Activated naive CD8-positive, alpha-beta T cell treated with anti-CD3 and anti-CD28 coated beads, Interleukin-2, amount 50 U/mL, for 24 hours (primary cell): ENCODE results near the gene RAG2.

Experiments
- ATAC-seq: fragments of 150-1000 bp; cut with Tn5 transposase; one replicate; pipeline ENCODE4 v1.10.0; 2021
- DNase-seq: peaks from one replicate; pipeline ENCODE4 v3.0.0; 2021
- H3K27ac Mint-ChIP-seq: one replicate; pipeline ENCODE4 v1.8.0; 2021; ENCODE audit warnings: mild to moderate bottlenecking, mixed read lengths
- H3K27me3 Mint-ChIP-seq: one replicate; pipeline ENCODE4 v1.8.0; 2021; ENCODE audit warnings: mixed read lengths
- H3K36me3 Mint-ChIP-seq: one replicate; pipeline ENCODE4 v1.8.0; 2021; ENCODE audit warnings: low read depth, mixed read lengths
- H3K4me1 Mint-ChIP-seq: one replicate; pipeline ENCODE4 v1.8.0; 2021; ENCODE audit warnings: mixed read lengths
- H3K4me3 Mint-ChIP-seq: one replicate; pipeline ENCODE4 v1.8.0; 2021; ENCODE audit warnings: mild to moderate bottlenecking, moderate library complexity, mixed read lengths
- H3K9me3 Mint-ChIP-seq: one replicate; pipeline ENCODE4 v1.8.0; 2021; ENCODE audit warnings: mixed read lengths

RAG2 gene

DNA sequence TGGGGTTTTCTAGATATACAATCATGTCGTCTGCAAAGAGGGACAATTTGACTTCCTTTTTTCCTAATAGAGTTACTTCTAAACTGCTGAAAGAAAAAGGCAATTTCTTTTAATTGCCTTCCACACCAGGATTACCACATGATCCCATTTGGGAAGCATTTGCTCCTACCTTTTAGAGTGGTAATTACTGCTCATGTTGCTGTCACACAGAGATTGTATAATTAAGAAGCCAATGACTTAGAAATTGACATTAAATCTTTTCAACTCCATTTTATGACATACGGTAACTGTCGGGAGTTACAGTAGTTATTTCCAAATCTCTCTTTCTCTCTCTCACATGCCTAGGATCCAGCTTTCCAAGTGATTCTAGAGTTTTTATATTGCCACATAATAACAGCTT, 17.8 kb upstream of the RAG2 start:
- Mint-ChIP-seq H3K4me3 (no peak overlapping the region), H3K36me3 (no peaks in the 10 kb centered on the region), H3K4me1 (peaks cover 10% of the 10 kb centered on the region), H3K27me3 (peaks cover 15% of the 10 kb centered on the region), H3K27ac (no peak overlapping the region), H3K9me3 (no peaks in the 10 kb centered on the region)
- no peak for DNase-seq
- no peak for ATAC-seq

GRCh38 chr11:36609383-36609782, 11.3 kb upstream of the RAG2 start:
- no peak for DNase-seq
- no peak overlapping the region for H3K27ac Mint-ChIP-seq
- no peaks in the 10 kb centered on the region for H3K4me1 Mint-ChIP-seq
- no peak overlapping the region for H3K4me3 Mint-ChIP-seq
- ATAC-seq, result no peak
- H3K27me3 Mint-ChIP-seq, result peaks cover 9% of the 10 kb centered on the region
- H3K36me3 Mint-ChIP-seq, result no peaks in the 10 kb centered on the region
- H3K9me3 Mint-ChIP-seq, result no peaks in the 10 kb centered on the region

- ATAC-seq (no peak), DNase-seq (no peak)
- no peaks in the 10 kb centered on the region for H3K4me1 Mint-ChIP-seq
- H3K27me3 Mint-ChIP-seq, result peaks cover 11% of the 10 kb centered on the region
- H3K27ac Mint-ChIP-seq, result no peak overlapping the region
- H3K9me3 Mint-ChIP-seq, result no peaks in the 10 kb centered on the region
- H3K4me3 Mint-ChIP-seq, result no peak overlapping the region
- H3K36me3 Mint-ChIP-seq, result no peaks in the 10 kb centered on the region
Observed at GRCh38 chr11:36608491-36609199, 10.6 kb upstream of the RAG2 start.

GRCh38 chr11:36605221-36606216, 7.5 kb upstream of the RAG2 start:
- no peak overlapping the region for H3K27ac Mint-ChIP-seq
- DNase-seq (no peak), ATAC-seq (no peak)
- H3K4me1 Mint-ChIP-seq, result no peaks in the 10 kb centered on the region
- H3K36me3 Mint-ChIP-seq, result no peaks in the 10 kb centered on the region
- H3K9me3 Mint-ChIP-seq, result no peaks in the 10 kb centered on the region
- H3K4me3 Mint-ChIP-seq, result no peak overlapping the region
- peaks cover 9% of the 10 kb centered on the region for H3K27me3 Mint-ChIP-seq

- ATAC-seq, result no peak
Observed at GRCh38 chr11:36602135-36602534, 4.1 kb upstream of the RAG2 start.

GRCh38 chr11:36601155-36601554, 3.1 kb upstream of the RAG2 start:
- DNase-seq (no peak), ATAC-seq (no peak)
- Mint-ChIP-seq H3K4me3 (no peak overlapping the region), H3K4me1 (no peaks in the 10 kb centered on the region), H3K27ac (no peak overlapping the region), H3K27me3 (peaks cover 16% of the 10 kb centered on the region), H3K36me3 (no peaks in the 10 kb centered on the region), H3K9me3 (no peaks in the 10 kb centered on the region)

More at GRCh38 chr11:36602135-36602534, 4.1 kb upstream of the RAG2 start:
- Mint-ChIP-seq H3K9me3 (no peaks in the 10 kb centered on the region), H3K27ac (no peak overlapping the region), H3K4me1 (no peaks in the 10 kb centered on the region), H3K36me3 (no peaks in the 10 kb centered on the region), H3K27me3 (peaks cover 15% of the 10 kb centered on the region), H3K4me3 (no peak overlapping the region)
- DNase-seq, result no peak

DNA sequence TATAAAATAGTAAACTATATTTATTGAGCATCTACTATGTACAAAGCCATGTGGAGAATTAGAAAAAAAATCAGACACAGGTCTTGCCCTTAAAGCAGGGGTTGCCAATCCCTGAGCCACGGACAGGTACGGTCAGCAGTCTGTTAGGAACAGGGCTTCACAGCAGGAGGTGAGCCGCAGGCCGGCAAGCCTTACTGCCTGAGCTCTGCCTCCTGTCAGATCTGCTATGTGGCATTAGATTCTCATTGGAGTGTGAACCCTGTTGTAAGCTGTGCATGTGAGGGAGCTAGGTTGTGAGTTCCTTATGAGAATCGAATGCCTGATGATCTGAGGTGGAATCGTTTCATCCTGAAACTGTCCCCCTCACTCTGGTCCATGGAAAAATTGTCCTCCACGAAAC, 2.1 kb upstream of the RAG2 start:
- H3K4me1 Mint-ChIP-seq, result no peaks in the 10 kb centered on the region
- peaks cover 24% of the 10 kb centered on the region for H3K27me3 Mint-ChIP-seq
- H3K36me3 Mint-ChIP-seq, result no peaks in the 10 kb centered on the region

GRCh38 chr11:36596880-36597279, 1.2 kb downstream of the RAG2 start:
- no peak overlapping the region for H3K27ac Mint-ChIP-seq
- ATAC-seq (no peak), DNase-seq (no peak)
- H3K4me1 Mint-ChIP-seq, result peaks cover 6% of the 10 kb centered on the region
- no peaks in the 10 kb centered on the region for H3K36me3 Mint-ChIP-seq
- H3K27me3 Mint-ChIP-seq, result peaks cover 46% of the 10 kb centered on the region
- H3K4me3 Mint-ChIP-seq, result no peak overlapping the region
- H3K9me3 Mint-ChIP-seq, result no peaks in the 10 kb centered on the region

More for the DNA sequence above, 2.1 kb upstream of the RAG2 start:
- no peaks in the 10 kb centered on the region for H3K9me3 Mint-ChIP-seq
- ATAC-seq (no peak), DNase-seq (no peak)
- no peak overlapping the region for H3K4me3 Mint-ChIP-seq
- H3K27ac Mint-ChIP-seq, result no peak overlapping the region

DNA sequence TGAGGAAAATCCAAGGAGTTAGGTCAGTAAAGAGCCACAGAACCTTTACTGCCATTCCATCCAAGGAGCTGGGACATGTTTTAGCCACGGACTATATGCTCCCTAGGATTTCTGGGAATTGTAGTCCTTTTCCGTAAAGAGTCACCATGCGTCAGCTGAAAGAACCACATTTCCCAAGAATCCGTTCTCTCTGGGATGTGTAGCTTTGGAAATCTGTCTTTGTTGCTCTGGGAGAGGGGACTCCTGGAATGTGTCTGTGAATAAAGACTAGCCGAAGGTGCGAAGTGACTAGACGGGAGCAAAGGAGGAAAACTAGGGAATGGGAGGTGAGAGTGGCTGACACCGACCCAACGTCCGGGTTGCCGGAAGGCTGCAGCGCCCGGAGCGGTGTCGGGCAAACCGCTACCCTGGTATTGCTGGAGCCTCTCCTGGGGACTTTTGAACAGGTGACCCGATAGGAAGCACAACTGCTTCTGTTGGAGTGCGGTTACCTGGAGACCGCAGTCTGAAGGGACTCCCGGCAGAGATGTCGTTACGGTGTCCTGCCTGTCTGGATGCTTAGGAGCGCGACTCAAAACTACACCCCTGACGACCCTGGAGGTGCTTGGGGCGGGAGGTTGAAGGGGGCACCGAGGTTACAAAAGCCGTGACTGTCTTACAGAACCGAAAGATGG, 3.6 kb downstream of the RAG2 start, which contains the start of gene IFTAP:
TSS of gene IFTAP (plus strand) at position 187 of the 674 bp plus-strand sequence. CDS start 15,602 bp downstream, outside the sequence.
- no peaks in the 10 kb centered on the region for H3K9me3 Mint-ChIP-seq
- peak within 1 kb of the TSS; percentile 92 for H3K4me3 Mint-ChIP-seq
- peaks cover 6% of the 10 kb centered on the region for H3K4me1 Mint-ChIP-seq
- H3K36me3 Mint-ChIP-seq, result no peaks in the 10 kb centered on the region
- ATAC-seq, result peak; percentile 85
- no peak within 1 kb of the TSS for H3K27ac Mint-ChIP-seq
- peak; percentile 21 for DNase-seq
- H3K27me3 Mint-ChIP-seq, result peaks cover 39% of the 10 kb centered on the region

GRCh38 chr11:36591433-36591832, 6.6 kb downstream of the RAG2 start:
- H3K4me1 Mint-ChIP-seq, result peaks cover 6% of the 10 kb centered on the region
- H3K27ac Mint-ChIP-seq, result no peak overlapping the region
- DNase-seq, result no peak
- no peaks in the 10 kb centered on the region for H3K9me3 Mint-ChIP-seq
- H3K4me3 Mint-ChIP-seq, result no peak overlapping the region
- no peaks in the 10 kb centered on the region for H3K36me3 Mint-ChIP-seq
- no peak for ATAC-seq
- H3K27me3 Mint-ChIP-seq, result peaks cover 34% of the 10 kb centered on the region

DNA sequence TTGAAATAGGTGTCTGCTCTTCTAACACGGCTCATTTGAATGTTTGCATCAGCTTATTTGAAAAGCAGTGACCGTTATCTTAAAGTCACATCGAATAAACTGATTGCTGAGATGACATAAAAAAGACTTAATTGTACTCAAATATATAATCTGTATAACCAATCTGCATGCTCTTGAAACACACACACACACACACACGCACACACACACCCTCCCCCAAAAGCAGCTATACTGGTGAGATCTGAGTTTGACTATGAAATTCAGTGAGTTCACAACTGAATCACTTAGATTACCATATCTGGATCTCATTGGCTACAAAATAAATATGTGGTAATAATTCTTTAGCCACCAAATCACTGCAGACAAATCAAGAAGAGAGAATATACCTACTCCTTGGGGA, 7.5 kb downstream of the RAG2 start:
- H3K27ac Mint-ChIP-seq, result no peak overlapping the region
- H3K9me3 Mint-ChIP-seq, result no peaks in the 10 kb centered on the region
- H3K36me3 Mint-ChIP-seq, result no peaks in the 10 kb centered on the region
- peaks cover 28% of the 10 kb centered on the region for H3K27me3 Mint-ChIP-seq
- ATAC-seq (no peak), DNase-seq (no peak)
- peaks cover 6% of the 10 kb centered on the region for H3K4me1 Mint-ChIP-seq
- H3K4me3 Mint-ChIP-seq, result no peak overlapping the region

- DNase-seq (no peak), ATAC-seq (no peak)
- no peaks in the 10 kb centered on the region for H3K4me1 Mint-ChIP-seq
- no peaks in the 10 kb centered on the region for H3K9me3 Mint-ChIP-seq
- no peaks in the 10 kb centered on the region for H3K36me3 Mint-ChIP-seq
- H3K27me3 Mint-ChIP-seq, result peaks cover 6% of the 10 kb centered on the region
- H3K4me3 Mint-ChIP-seq, result no peak overlapping the region
- H3K27ac Mint-ChIP-seq, result no peak overlapping the region
Observed at GRCh38 chr11:36588099-36588498, 9.9 kb downstream of the RAG2 start.

GRCh38 chr11:36586543-36586942, 11.5 kb downstream of the RAG2 start:
- Mint-ChIP-seq H3K36me3 (no peaks in the 10 kb centered on the region), H3K9me3 (peaks cover 8% of the 10 kb centered on the region), H3K4me3 (no peak overlapping the region), H3K4me1 (no peaks in the 10 kb centered on the region), H3K27ac (no peak overlapping the region), H3K27me3 (peaks cover 6% of the 10 kb centered on the region)
- ATAC-seq (no peak), DNase-seq (no peak)

DNA sequence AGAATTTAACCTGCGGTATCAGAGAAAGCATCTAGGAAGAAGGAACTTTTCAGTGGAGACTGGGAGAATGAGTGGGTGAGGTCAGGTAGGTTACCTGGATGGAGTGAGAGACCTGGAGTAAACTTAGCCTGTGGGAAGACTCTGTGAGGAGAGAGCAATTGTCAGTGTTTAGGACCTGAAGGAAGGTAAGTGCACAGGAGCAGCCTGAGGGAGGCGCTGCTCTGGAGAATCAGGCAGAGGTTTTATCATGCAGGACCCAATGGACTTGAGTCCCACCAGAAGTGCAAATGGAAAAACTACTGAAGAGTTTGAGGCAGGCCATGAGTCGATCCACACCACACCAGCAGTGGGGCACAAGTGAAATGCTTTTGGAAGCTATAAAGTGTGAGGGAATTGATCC, 14.4 kb downstream of the RAG2 start:
- H3K4me3 Mint-ChIP-seq, result no peak overlapping the region

More for the DNA sequence above, 14.4 kb downstream of the RAG2 start:
- no peaks in the 10 kb centered on the region for H3K36me3 Mint-ChIP-seq
- no peak overlapping the region for H3K27ac Mint-ChIP-seq
- H3K27me3 Mint-ChIP-seq, result peaks cover 4% of the 10 kb centered on the region
- ATAC-seq (no peak), DNase-seq (no peak)
- peaks cover 8% of the 10 kb centered on the region for H3K9me3 Mint-ChIP-seq
- H3K4me1 Mint-ChIP-seq, result no peaks in the 10 kb centered on the region
